ENCODE measurements around the gene FBXW11.
"Not testable (repeated sequence)": the region's sequence is repeated elsewhere in the genome, so short reads cannot be mapped to it uniquely, and the experiment has no call there.

FBXW11 gene

DNA sequence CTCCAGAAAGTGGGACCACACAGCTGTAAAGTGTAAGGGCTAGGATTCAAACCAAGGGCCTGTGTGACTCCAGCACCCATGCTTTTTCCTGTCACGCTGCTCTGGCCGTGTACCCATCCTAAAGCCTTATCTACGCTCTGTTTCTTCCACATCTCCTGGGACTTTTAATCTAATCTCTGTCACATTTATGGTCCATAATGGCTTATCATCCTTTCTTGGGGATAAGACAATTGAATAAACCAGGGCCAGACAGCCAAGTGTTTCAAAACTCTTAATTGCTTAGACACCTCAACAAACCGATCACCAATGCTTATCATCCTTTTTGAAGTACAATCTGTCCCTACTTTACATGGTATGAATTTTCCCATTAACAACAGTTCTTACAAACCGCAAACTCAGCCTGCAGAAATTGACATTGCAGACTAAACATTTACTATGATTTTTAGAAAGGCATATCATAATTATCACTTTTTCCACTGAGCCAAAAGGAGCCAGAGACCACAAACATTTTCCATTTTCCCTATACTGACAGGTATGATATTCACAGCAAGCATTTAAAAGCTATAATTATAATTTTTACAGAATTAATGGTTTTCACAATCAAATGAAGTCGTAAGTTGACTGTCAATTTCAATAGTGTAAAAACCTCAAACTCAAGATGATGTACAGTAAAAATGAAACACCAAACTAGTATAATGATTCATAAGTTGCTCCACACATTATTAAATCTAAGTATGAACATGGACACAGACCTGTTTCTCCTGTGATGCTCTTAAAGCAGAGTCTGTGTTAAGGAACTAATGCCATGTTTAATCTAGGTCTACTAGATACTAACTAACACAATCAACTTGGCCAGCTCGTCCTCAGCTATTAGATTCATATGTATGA, 99.5 kb downstream of the FBXW11 start:
- no peak for DNase-seq

DNA sequence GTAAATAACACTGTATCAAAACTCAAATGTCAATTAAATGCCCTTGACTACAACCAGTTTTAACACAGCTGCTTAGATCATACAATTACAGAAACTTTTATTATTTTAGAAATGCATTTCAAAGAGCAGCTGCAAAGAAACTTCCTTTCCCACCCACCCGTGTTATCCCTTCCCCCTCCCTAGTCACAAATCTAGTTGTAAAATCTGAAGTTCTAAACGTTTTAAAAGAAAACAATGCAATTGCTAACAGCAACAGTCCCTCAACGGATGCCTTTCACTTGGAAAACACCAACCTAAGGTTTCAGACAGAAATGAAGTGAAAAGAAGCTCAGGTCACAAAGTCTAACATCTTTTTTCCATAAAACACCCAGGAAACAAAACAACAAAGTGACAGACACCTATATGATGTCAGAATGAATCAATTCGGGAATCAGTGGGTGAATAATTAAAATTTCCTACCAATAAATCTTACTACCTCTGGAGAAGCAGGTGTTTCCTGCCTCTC, 100.3 kb downstream of the FBXW11 start:
- DNase-seq = no peak

DNA sequence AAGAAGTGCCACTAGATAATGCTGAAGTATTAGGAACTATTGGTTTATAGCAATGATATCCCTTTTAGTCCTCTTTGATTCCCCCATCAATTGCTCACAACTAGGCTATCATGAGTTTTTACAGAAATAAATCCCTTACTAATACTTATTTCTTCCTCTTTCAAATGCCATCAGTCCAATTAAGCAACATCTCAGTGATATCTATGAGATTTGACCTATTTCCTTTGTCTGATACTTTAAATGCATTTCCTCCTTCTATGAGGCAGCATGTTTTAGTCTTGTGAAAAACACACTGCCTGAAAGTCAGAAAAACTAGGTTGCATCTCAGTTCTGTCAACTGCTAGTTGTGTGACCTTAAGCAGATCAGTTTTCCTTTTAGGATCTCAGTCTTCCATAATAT, 101.6 kb downstream of the FBXW11 start:
- DNase-seq = no peak

DNA sequence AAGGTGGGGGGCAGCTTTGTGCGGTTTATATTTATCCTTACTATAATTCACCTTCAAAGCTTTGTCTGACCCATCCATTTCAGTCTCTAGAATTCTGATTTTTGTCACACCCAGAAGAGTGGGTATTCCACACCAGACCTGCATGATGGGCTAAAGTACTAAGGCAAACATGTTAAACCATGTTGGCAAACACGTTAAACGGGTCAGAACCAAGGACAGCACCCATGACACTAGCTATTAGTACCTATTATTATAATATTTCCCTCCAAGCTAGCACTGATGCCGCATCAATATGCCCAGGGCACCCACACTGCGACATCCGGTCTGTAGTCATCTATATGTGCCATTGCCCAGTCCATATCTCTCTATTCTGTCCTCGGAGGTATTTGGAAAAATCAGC, 104.7 kb downstream of the FBXW11 start:
- DNase-seq = no peak

DNA sequence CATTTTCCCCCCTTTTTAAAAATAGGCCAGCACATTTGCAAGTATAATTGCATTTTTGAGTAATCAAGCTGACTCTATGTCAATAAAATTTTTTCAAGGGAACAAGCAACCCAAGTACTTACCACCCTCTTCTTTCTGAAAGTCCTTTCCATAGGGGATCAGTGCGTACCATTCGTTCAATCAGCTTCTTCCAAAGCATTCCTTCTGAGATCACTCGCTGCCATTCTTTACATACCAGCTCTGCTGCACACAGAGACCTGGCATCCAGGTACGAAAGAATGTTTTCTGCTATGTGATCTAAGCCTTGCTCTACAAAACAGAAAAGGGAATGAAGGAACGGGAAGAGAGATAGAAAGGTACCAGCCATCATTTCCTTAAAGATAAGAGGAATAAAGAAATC, 106.6 kb downstream of the FBXW11 start:
- DNase-seq = no peak

DNA sequence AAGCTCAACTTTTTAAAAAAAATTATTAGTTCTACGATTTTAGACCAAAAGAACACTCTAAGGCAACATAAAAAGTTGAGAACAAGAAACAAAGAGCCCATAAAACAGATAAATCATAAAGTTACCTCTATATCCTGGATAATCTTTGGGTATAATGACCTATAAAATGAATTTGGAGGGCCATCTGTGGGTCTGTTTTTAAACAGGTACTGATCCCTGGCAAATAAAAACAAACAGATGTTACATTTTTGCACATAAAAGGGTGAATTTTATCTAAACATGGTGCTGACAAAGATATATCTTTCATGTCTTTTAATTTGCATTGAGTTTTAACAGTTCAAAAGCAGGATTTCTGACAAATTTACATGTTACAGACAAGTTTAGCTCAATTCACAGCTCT, 107.6 kb downstream of the FBXW11 start:
- no peak for DNase-seq

DNA sequence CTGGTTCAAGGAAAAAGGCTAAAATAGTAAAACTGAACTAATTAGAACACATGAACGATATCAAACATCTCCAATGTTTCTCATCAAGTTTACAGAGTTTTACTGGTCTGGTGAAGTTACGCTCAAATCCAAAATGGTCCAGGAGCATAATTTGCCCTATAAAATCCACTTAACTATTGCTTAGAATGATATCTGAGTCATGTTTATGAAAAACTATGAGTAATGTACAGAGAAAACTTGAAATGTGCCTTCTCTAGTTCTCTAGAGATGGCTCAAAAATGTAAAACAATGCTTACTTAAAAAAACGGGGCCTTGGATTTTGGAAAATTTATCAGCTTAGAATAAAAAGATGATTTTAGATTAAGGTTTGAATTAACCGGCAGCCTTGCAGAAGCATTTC, 108.1 kb downstream of the FBXW11 start:
- no peak for DNase-seq

DNA sequence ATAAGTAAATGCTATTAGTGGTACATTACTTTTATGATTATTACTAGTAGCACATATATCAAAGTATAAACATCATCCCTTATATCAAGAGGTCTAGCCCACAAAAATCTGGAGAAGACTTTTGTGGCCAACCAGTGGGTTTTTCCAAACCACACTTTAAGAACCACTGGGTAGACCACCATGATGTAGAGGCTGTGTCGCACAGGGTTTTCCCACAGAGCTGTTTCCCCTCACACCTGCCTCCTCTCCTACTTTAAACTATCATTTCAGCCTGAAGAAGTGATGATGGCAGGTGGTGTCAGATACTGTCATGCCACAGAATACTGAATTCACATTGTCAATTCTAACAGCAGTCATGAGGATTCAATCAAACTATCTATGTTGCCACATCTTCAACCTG, 109.2 kb downstream of the FBXW11 start:
- DNase-seq = no peak

DNA sequence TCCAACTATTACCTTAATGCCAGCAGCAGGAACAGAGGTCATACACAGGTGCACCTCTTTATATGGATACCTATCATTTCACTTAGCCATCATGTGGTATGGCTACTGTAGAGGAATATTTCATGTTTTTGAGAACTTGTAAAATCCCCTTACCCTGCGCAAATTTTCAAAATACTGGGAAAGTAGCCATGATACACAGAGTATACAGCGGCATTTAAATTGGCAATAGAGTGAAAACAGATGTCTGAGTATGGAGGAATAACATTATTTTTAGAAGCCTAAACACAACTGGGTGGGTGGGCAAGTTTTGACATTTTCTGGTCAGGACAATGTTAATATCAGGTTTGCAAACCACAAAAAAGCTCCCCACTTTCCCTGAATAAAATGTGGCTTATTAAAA, 111.4 kb downstream of the FBXW11 start:
- no peak for DNase-seq

DNA sequence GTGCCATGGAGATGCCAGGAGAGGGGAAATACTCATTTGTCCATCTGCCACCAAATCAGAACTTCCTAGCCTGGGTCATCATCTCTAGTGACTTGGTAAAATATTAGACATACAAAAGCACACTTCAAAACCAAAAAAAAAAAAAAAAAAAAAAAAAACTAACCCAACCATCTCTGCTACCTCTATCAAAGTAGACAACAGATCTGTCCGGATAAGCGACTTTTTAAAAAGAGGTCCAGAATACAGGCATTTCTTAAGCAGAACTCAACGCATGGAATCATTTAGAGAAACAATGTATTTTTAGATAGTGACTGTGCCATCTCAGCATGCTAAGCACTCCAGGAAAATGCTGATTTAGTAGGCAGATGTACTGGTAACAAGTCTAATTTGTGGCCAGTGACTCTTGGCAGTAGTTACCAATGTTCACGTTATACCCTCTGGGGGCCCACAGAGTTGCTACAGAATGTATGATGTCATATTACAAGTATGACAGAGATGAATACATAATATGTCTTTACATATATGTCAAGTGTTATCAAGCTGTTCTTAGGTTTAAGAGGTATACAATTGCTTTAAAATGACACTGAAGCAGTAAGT, 113.0 kb downstream of the FBXW11 start:
- no peak for DNase-seq

DNA sequence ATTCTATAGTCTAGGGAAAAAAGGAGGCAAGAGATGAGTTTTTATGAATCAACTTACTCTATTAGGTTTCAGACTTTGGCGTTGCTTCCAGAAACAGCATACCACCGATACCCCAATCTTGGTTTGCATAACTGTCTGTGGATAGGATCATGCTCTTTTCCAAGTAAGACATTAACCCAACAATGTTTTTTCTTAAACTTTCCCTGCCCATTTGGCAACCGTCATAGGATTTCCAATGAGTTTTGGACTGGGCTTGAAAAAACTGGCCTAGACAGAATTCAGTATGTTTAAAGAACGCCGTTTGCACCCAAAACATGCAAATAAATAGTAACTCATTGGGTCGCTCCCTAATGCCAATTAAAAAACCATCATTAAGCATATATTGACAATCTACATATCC, 114.8 kb downstream of the FBXW11 start:
- DNase-seq = no peak

DNA sequence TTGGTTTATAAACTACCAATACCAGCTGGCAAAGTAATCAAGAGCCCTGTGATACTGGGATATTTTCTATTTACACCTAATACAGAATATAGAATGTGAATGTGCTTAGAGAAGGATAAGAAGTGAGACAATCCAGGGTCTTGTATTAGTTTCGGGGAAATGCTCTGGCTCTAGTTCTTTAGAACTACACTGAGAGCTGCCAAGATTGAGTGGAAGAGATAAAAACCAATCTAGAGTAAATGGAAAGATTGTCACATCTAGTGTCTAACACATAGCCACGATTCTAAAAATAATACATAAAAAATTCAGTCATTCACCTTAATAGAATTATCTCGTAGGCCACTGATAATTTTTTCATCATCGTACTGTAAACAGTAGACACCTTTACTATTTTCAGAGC, 115.3 kb downstream of the FBXW11 start:
- no peak for DNase-seq

DNA sequence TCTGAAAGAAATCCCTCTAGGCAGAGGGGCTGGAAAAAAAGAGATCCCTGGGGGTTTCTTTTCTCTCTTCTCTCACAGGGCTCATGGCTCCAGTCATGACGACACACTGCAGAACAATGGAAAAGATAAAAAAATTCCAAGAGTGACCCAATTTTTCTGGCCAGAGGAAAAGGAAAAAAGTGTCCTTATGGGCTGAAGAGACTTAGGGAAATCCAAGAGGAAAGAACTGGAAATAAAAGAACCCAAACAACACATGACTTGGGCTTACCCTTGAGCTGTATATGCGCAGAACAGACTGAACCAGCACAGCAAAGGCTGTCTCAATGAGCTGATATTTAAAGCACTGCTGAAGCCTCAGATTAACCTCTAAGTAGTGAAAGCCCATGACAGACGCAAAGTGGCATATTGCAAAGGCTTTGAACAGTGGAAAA, 118.4 kb downstream of the FBXW11 start:
- no peak for DNase-seq

DNA sequence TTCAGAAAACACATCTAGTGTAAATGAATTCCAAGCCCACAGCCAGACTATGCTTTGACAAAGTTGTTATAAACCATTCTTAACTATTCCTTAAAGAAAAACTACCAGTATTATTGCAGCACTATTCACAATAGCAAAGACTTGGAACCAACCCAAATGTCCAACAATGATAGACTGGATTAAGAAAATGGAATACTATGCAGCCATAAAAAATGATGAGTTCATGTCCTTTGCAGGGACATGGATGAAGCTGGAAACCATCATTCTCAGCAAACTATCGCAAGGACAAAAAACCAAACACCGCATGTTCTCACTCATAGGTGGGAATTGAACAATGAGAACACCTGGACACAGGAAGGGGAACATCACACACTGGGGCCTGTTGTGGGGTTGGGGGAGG, 120.4 kb downstream of the FBXW11 start:
- not testable (repeated sequence) for DNase-seq

DNA sequence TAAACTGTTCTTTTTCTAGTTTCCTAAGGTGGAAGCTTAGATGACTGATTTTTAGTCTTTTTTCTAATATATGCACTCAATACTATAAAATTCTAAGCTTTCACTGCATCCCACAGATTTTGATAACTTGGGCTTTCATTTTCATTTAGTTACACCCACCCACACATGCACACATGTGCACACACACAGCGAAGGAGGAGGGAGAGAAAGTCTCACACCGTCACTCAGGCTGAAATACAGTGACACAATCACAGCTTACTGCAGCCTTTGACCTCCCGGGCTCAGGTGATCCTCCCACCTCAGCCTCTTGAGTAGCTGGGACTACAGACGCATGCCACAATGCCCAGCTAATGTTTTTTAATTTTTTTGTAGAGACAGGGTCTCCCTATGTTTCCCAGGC, 124.3 kb downstream of the FBXW11 start:
- peak in 1 of 2 donors; percentile 19 for DNase-seq

DNA sequence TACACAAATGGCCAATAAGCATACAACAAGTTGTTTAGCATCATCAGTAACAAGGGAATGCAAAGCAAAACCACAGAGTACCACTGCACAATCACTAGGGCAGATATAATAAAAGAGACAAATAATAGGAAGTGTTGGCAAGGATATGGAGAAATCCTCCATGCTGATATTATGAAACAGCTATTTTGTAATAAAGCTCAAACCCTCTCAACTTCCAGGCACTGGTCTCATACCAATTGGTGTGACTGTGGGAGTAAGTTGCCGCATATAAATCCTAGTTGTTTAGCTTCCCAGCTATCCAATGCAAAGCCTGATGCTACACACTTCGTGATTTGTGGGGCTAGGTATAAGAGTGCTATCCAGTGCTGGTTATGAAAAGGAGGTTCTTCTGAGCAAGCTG, 132.2 kb downstream of the FBXW11 start:
- no peak for DNase-seq

DNA sequence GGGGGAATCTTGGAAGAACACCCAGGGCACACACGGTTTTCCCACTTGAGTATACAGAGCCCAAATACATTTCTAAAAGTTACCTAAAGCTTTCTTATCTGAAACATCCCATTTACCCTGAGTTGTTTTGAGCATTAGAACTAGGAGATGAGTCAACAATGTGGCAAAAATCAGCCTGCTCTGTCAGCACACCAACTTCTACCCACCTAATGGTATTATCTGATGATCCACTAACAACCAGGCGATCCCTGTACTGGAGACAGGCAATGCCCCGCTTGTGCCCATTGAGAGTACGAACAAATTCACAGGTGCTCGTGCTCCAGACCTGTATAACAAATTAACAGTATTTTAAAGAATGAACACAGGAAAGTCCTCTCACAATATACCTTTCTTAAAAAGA, 133.8 kb downstream of the FBXW11 start:
- DNase-seq = no peak

DNA sequence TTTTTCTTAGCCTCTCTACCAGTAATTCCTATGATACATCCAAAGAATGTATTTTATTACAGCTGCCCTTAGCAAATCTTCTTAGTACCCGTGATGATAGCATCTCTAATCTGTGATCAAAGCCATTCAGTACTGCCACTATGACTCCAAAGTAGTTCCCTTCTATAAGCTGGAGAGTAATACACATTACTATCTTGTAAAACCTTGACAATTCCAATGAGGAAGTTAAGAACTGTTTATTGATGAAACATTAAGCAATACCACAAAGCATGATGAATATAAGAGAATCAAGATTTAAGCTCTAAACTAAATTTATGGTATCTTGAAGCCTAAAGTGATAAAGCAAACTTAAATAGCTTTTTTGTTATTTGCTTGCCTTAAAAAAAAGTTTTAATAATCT, 134.7 kb downstream of the FBXW11 start:
- no peak for DNase-seq

DNA sequence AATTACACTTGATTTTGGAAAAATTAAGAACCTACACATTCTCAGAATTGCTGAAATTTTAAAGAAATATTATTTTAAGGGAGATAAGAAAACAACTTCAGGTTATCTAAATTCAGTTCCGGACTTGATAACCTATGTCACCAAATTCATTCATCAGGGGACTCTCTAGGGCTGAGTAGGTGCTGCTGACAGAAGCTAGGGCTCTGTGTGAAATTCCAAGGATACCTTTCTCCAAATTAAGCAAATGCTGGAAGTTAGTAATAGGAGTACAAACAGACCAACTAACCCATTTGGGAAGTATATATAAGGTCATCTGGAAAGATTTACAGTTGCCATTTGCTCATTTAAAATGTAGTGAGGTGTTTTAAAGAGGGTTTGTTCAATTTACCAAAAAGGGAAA, 136.5 kb downstream of the FBXW11 start:
- no peak for DNase-seq

DNA sequence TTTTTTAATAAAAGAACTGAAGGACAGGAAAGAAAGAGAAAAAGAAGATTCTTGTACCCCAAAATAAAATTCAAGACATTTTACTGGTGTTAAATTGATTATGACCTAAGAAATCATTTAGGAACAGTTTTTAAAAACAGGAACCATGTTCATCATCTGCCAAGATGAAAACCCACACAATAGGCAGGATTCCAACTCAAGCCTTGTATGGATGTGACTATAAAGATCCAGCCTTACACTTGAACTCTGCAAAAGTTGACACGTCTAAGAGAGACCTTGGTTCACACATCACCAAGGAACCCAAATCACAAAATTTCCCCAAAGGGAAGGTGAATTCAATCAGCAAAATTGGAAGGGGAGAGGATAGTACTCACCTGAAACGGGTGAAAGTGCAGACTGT, 138.2 kb downstream of the FBXW11 start:
- no peak for DNase-seq

DNA sequence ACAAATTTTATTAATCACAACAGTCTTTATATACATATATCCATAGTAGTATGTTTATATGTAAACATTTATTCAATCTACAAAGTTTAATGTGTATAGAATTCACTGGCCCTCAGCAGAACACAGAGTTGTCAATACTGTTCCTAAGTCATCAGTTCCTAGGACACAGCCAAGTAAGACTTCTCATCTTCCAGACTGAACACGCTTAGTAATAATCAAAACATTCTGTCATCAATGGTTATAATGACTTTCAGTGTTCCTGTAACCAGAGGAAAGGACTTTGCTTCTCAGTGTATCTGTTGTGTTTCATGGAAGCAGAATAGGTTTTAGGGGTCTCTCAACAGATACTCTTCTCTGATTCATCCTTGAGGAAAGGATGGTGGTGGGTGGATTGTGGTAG, 138.7 kb downstream of the FBXW11 start:
- no peak for DNase-seq

DNA sequence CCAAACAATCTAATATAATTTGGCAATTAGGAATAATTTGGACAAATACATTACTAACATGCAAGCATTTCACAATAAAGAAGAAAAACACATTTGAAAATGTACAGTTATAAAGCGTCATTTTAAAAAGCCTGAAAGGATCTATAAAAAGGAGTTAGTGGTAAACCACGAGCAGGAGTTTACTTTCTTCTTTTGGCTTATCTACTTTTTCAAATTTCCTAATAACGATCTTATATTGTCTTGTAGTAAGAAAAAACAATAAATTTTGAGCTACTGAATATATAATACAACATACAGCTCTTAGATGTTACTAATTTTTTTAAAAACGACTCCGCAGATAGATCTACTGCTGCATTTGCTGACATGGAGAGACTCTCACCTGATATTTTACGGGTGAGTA, 141.0 kb downstream of the FBXW11 start:
- DNase-seq = no peak

DNA sequence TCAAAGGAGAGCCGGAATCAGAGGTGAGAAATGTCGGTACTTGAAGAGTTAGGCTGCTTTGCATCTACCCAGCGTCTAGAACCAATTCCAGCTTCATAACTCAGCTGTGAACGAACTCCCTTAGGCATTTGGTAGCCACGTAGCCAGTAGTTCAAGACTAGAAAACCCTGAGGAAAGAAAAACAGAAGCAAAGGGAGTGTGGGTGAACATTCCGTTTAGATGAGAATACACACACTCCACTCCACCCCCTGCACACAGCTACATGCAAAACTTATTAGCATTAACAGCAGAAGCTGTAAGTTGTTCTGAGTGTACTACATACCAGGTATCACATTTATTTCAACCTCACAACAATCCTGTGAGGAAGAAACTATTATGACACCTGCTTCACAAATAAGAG, 142.5 kb downstream of the FBXW11 start:
- no peak for DNase-seq

DNA sequence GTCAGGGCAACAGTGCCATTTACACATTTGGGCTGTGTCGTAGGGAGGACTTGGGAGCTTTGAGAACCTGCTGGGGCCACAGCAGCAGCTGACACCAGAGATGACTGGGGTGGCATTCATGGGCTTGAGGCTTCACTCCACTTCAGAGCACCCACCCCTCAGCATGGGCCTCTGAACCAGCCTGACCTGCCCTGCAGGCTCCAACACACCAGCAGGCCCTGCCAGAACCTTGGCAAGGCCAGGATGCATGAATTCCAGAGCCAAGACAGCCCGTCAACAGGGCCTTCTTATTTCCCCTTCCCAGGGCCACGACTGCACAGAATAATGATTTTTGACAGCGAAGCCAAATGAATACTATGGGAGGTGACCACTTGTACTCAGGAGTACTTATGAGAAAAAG, 143.8 kb downstream of the FBXW11 start:
- no peak for DNase-seq

DNA sequence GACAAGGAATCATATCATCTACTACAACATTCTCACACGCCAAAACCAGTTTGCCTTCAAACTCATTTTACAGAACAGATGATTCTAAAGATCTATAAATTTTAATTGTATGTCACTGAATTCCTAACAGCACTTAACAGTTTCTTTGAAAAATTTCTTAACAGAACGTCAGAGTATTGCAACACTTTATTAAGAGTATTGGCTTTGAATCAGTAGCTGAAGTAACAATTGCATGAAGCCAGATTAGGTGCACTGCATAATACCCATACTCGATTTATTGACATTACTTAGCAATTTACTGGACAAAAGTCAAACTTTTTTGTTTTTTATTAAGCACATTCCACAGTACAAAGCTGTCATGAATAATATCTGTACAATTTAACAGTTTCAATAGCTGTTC, 145.1 kb downstream of the FBXW11 start:
- no peak for DNase-seq

Data from stimulated activated CD4-positive, alpha-beta T cell treated with anti-CD3 and anti-CD28 coated beads, Interleukin-2, amount 100 ng/mL, for 48 hours (primary cell).